Measurements from ENCODE around the gene MEF2D.

The MEF2D gene

GRCh38 chr1:156485984-156486383 lies 14.6 kb downstream of the MEF2D start:
- DNase-seq, result no peak

GRCh38 chr1:156484480-156485058 lies 16.0 kb downstream of the MEF2D start:
- DNase-seq, result no peak

DNA sequence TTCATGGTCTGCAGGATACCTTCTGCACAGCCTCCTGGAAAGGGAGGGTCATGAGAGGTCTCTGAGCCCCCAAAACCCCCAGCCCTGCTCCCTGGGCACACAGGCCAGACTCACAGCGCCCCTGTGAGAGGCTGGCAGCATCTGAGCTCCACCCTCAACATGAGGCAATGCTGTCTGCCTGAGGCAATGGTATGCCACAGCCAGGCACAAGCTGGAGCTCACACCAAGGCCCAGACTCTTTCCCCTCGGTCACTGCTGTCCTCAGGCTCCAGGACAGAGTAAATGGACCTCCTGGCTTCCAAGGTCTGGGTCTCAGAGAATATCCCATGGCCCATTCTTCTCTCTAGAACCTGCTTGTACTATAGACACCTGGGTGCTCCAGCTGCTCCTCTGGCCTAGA lies 17.2 kb downstream of the MEF2D start:
- no peak for DNase-seq

DNA sequence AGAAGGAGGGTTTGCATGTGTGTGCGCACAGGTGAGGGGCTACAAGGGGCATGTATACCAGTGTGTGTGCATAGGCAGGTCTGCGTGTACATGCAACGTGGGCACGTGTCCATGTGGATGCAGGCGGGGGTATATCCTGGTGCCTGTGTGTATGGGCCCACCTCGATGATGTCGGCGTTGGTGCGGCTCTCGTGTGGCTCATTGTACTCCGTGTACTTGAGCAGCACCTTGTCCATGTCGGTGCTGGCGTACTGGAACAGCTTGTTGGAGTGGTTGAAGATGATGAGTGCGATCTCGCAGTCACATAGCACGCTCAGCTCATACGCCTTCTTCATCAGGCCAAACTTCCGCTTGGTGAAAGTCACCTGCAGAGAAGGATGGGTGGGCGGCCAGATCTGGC lies 18.3 kb downstream of the MEF2D start:
- DNase-seq, result no peak

DNA sequence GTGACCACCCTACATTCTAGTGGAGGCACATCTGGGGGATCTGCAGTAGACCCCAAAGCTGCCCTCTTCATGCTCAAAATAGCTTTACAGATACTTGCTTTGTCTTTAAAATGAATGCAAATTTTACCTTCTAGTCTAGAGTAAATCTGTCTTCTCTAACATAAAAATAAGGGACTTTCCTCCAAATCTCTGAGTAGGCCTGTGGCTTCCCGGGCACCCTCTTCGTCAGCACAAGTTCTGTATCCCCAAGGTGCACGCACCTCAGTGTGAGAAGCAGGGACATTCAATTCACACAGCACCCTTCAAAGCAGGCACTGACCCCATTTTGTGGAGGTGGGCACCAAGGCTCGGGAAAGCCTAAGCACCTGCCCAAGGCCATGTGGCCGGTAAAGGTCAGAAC lies 19.0 kb downstream of the MEF2D start:
- no peak for DNase-seq

- DNase-seq, result no peak
Measured at GRCh38 chr1:156480411-156481192, 20.0 kb downstream of the MEF2D start.

GRCh38 chr1:156480016-156480370 lies 20.6 kb downstream of the MEF2D start:
- no peak for DNase-seq

- DNase-seq, result no peak
Measured at GRCh38 chr1:156479093-156480015, 21.2 kb downstream of the MEF2D start.

DNA sequence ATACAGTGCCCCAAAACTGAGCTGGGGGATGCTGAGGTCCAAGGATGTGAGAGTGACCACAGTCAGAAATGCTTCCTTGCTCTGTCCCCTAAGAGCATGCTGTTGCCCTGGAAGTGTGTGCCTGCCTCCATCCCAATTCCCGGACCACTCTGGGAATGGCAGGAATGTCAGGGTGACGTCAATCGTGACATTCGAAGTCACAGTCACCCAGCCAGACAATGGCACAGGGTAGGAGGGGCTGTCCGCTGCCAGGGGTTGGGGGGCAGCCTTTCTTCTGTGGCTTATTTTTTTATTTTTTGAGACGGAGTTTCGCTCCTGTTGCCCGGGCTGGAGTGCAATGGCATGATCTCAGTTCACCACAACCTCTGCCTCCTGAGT lies 22.3 kb downstream of the MEF2D start:
- no peak for DNase-seq

- DNase-seq, result no peak
Measured at GRCh38 chr1:156477526-156478249, 22.9 kb downstream of the MEF2D start.

DNA sequence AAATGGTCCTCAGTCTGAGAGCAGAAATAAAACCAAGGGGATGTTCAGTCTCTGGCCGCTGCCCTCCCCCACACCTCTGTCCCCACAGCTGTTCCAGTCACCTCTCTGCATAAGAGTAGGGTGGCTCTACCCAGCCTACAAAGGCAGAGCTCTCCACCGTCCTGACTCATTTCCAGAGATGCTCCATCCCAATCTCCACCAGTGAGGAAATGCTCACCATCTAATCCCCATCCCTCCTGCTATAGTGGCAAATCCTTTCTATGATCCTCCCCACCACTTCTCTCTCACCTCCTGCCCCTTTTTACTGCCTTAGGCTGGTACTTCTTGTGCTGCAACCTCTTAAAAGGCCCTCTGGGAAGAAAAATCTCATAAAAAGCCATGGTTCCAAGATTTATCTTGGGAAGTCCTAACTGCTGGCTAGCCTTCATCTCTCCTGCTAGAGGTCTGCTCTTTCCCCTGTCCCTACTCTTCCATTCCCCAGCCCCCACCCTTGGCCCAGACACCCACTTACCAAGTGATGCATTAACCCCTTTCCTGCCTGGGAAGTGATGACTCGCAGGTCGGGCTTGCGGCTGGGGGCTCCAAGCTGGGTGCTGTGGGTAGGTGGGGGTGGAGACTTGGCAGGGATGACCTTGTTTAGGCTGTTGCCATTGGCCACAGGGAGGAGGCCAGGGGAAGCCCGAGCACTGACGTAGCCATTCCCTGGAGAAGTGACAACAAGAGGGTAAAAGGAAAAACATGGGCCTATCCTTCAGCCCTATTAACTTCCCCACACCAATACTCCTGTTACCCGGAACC lies 23.9 kb downstream of the MEF2D start:
- no peak for DNase-seq

- DNase-seq, result peak; percentile 35
Measured at GRCh38 chr1:156475568-156476500, 24.7 kb downstream of the MEF2D start.

DNA sequence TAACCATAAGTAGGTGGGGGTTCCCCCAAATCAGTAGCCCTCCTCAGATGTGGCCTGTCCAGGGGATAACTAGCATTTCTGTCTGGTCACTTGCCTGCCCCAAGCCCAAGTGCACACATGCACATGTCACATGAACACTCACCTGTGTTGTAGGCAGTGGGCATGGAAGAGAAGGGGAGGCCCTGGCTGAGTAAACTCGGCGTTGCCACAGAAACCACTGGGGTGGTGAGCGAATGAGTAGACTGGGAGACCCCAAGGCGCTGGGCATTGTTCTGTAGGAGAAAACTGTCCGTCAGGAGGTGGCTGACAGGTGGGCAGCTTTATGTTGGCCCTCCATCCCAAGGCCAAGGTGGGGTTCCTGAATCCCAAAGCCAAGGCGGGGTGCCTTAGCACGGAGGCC lies 25.6 kb downstream of the MEF2D start:
- no peak for DNase-seq

GRCh38 chr1:156471496-156472490 lies 28.8 kb downstream of the MEF2D start:
- peak; percentile 99 for DNase-seq

DNA sequence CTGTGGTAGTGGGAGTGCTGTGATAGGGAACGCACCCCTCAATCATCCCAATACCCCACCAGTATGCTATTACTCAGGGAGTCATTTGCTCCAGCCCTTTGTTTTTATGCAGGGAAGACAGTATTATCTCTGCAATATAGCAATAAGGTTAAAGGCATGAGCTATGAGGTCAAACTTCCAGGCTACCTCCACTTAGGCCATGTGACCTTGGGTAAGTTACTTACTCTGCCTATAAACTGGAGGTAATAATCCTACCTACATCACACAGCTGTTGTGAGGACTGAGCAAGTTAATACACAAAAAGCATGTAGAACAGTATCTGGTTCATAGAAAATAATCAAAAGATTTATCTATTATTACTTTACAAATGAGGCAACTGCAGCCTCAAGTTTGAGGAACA lies 30.1 kb downstream of the MEF2D start:
- no peak for DNase-seq

GRCh38 chr1:156468693-156469345 lies 31.8 kb downstream of the MEF2D start:
- DNase-seq, result no peak

DNA sequence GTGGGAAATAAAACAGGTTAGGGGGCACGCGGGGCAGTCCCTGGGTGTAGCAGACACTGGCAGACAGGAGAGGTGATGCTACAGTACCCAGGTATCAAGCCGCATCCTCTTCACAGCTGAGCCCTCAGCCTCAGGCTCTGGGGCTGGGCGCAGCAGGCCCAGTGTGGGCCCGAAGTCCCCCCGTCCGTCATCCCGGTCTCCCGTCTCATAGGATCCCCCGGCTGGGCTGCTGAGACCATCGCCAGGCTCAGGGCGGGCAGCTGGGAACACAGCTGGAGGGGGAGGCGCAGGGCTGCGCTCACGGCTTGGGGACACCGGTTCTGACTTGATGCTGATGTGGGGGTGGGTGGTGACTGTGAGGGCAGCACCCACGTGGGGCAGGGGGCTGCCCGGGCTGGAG lies 32.7 kb downstream of the MEF2D start:
- DNase-seq, result no peak

DNA sequence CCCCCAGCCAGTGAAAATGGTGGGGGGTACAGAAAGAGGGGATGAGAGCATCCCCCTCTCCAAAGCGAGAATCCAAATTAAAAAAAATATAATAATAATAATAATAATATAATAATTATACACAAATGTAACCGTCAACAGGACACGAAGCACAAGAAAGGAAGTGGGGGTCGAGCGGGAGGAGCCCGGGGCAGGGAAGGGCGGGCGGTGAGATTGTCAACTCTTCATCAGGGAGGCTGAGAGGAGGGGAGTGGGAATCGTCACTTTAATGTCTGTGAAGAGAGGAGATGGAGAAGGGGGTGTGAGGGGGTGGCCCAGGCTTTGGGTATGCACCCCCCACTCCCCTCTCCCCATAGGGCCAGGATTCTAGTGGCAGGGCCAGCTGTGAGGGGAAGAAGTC lies 33.2 kb downstream of the MEF2D start:
- DNase-seq, result no peak

- DNase-seq, result no peak
Measured at GRCh38 chr1:156465747-156466365, 34.7 kb downstream of the MEF2D start.

All from SHP77 treated with DMSO at 0.1 percent for 48 hours (cell line).